NCI-H146 (cell line): ENCODE data around the gene SRR.
"Not testable (repeated sequence)": the region's sequence is repeated elsewhere in the genome, so short reads cannot be mapped to it uniquely, and the experiment has no call there.

Source experiments
- DNase-seq: peaks from one replicate; lab custom pipeline; 2025; lab: John Stamatoyannopoulos, UW

Gene SRR

DNA sequence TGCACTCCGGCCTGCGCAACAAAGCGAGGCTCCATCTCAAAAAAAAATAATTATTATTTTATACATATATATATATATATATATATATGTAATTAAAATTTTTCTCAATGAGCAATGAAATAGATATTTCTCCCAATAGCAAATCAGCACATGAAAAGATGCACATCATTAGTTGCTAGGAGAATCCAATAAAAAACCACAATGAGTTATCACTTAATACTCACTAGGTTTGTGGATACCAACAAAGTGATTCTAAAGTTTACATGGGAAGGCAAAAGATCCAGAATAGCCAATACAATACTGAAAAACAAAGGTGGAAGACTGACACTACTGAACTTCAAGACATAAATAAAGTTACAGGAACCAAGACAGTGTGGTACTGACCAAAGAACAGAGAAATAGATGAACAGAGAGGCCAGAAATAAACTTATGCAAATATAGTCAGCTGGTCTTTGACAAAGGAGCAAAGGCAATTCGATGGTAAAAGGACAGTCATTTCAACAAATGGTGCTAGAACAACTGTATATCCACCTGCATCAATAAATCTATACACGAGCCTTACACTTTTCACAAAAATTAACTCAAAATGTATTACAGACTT, 13.8 kb upstream of the SRR start:
- DNase-seq, result no peak

GRCh38 chr17:2292100-2292499, 11.7 kb upstream of the SRR start:
- DNase-seq, result no peak

GRCh38 chr17:2295575-2295974, 8.2 kb upstream of the SRR start:
- DNase-seq, result no peak

- no peak for DNase-seq
These were observed 6.7 kb upstream of the SRR start for GRCh38 chr17:2297023-2297422.

DNA sequence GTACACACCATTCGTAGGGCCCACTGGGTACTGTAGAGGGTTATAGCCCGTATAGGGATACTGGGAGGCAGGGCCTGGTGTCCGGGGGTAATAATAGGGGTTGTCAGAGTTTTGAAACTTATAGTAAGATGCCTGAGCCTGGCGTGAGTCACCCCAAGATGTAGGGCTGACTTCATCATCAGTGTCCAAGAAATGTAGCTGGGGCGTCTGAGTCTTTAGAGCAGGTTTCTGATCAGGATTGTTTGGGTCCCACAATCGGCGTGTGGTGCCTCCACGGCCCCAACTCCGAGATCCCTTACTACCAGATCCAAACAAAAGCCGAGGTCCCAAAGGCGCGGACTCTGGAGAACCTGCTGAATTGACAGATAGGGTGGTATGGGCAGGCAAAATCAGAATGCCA, 4.6 kb upstream of the SRR start:
- no peak for DNase-seq

- DNase-seq, result no peak
These were observed 4.0 kb upstream of the SRR start for GRCh38 chr17:2299756-2300155.

DNA sequence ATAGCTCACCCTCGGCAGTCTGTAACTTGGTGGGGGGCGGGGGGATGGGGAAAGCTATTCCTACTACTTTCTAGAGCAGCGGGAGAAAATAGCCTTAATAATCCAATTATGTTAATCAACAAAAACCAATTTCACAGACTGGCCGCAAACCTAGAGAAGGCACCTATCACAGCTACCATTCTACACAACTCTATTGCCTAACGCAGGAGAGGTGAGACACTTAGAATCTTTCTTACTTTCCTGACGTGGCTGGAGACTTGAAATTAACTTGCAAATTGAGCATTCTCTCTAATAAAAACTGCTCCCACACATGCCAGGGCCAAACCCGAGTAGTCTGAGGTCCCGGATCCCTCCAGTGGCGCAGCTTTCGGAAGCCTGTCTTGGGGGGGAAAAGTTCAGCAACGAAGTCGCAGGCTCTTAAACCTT, 959 bp upstream of the SRR start:
- peak; percentile 17 for DNase-seq

DNA sequence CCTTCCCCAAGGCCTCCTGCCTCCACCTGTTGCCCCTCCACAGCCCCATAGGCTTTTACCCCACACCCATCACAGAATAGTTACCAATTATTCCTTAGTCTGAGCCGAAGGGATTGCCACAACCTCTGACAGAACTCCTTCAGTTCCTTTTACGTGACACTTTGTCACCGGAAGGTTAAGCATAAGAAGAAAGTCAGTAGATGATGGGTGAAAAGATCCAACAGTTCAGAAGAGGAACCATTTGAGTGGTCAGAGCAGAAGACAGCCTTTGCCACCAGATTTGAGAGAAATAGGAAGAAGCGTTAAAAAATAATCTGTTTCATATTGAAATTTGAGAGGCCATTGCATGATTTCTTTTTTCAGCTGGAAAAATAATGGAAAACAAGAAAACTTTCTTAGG, 1.2 kb downstream of the SRR start:
- DNase-seq, result no peak

DNA sequence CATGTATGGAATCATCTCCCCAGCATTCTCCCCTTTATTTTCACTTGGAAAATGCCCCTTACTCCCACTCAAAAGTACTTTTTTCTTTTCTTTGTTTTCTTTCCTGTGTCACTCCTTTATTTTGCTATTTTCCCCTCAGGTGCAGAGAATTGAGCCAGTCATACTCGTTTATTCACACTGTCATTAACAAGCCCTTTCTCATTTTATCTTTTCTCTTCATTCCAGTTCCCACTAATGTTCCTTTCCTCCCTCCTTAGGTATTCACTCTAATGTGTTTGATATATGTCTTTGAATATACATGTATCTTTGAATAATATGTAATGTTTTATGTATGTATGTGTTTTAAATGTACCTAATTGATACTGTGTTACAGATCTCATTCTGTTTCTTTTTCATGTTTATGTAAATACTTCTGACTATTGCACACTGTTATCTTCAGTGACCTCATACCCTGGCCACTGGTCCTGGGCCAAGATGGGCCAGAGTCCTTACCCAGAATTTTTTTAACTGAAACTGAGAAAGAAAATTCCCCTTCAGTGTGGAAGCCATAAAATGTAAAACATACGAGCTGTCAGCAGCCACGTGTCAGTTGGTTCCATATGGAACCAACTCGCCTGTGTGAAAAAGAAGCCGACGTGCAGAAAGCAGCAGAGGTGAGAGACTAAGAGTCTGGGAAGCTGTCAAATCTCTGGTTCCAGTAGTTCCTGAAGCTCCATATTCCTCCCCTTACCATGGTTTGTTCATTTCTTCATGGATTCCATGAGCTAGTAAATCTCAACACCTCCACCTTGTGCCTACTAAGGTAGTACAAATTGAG, 5.8 kb downstream of the SRR start:
- DNase-seq, result no peak

GRCh38 chr17:2312736-2313135, 9.0 kb downstream of the SRR start:
- no peak for DNase-seq

DNA sequence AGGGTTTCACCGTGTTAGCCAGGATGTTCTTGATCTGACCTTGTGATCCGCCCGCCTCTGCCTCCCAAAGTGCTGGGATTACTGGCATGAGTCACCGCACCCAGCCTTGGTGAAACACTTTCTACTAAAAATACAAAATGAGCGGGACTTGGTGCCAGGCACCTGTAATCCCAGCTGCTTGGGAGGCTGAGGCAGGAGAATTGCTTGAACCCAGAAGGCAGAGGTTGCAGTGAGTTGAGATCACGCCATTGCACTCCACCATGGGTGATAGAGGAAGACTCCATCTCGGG, 13.1 kb downstream of the SRR start:
- DNase-seq, result not testable (repeated sequence)

DNA sequence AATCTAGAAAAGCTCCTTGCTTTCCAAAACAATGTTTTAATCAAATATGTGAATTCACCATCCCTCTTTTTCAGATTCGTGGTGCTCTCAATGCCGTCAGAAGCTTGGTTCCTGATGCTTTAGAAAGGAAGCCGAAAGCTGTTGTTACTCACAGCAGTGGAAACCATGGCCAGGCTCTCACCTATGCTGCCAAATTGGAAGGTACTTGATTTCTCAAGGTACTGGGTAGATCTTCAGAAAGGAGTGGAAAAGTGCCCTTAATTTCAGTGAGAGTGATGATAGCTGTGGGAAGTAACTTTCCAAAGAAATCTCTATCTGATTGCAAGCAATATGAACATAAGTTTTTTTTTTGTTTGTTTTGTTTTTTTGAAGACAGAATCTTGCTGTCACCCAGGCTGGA, 14.0 kb downstream of the SRR start:
- DNase-seq, result no peak

DNA sequence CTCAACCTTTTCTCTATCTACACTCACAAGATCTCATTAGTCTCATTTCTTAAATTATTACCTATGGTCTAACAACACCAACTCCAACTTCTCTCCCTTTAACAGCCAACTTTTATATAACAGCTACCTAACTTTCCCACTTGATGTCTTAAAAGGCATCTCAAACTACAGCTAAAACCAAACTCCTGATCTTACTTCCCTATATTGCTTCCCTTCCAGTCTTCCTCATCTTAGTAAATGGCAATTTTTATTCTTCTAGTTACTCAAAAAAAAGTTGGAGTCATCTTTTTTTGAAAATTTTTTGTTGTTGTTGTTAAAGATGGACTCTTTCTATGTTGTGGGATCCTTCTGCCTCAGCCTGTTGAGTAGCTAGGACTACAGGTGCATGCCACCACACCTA, 15.3 kb downstream of the SRR start:
- DNase-seq, result no peak

DNA sequence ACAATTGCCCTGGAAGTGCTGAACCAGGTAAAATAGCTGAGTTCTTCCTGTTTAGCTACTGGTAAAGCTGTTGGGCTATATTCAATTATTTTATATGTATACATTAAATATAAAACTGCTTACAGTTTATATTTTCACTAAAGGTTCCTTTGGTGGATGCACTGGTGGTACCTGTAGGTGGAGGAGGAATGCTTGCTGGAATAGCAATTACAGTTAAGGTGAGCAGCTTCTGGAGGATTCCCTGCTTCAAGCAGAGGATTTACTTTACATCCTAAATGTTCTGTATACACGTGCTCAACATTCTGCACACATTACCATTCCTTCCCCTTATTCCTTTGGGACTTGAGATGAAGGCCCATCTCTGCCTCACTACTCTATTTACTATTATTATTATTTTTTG, 17.6 kb downstream of the SRR start:
- DNase-seq, result no peak

GRCh38 chr17:2323629-2324314, 20.0 kb downstream of the SRR start:
- no peak for DNase-seq

- DNase-seq, result no peak
These were observed 27.6 kb downstream of the SRR start for GRCh38 chr17:2331303-2331702.

DNA sequence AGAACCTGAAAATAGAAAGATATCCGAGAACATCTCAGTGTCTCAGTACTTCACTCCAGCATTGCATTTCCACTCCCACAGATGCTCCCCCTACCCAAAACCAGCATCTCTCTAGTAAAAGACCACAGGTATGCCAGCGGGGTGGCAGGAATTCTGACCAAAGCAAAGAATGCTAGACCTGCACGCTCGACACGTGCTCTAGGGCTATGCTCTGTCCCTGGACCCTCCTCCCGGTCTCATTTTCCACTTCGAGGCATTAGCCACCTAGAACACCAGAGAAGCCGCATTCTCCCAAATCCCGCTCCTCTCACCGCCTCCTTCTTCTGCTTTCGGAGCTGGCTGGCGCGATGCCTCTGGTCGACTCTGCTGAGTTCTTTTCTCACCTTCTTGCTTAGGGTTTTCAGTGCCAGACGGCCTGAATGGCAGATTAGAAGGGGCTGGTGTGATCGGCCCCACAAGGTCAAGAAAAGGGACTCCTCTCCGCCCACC, 32.0 kb downstream of the SRR start:
- peak; percentile 22 for DNase-seq

- peak; percentile 90 for DNase-seq
These were observed 32.6 kb downstream of the SRR start, which contains the start of gene TSR1 for GRCh38 chr17:2336215-2336851. TSR1 (minus strand) TSS chr17:2336457; CDS start chr17:2336427, 30 bp downstream.

GRCh38 chr17:2336852-2337543, 33.2 kb downstream of the SRR start, which contains the start of gene SGSM2:
SGSM2 (plus strand) TSS chr17:2337501; CDS start chr17:2337689, 188 bp downstream.
- DNase-seq, result peak; percentile 81

DNA sequence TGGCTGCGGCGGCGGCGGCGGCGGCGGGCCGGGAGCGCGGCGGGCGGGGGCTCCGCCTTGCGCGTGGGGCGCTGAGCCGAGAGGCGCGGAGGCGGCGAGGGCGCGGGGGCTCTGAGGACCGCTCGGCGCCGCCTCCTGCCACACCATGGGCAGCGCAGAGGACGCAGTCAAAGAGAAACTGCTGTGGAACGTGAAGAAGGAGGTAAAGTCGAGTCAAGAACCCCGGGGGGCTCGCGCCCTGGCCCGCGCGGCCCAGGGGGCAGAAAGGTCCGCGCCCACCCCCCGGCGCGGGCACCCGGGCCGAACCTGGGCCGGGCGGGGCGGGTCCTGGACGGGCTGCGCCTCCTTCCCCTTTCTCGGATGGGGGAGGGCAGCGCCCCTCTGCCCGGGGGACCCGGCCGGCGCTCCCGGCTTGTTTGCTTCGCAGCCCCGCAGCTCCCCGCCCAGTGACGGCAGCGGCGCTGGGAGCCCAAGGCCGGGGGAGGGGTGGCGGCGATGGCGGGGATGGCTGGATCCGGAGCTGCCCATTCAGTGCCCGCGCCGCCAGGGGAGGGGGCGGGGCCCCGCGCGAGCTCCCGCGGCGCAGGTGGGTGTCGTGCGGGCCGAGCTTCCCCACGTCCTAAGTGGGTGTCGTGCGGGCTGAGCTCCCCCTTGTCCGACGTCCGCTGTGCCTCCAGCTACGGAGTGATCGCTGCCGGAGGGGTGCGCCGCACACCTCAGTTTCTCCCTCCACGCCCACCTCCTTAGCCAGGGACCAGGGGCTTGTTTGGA, 34.0 kb downstream of the SRR start:
- DNase-seq, result peak; percentile 58

DNA sequence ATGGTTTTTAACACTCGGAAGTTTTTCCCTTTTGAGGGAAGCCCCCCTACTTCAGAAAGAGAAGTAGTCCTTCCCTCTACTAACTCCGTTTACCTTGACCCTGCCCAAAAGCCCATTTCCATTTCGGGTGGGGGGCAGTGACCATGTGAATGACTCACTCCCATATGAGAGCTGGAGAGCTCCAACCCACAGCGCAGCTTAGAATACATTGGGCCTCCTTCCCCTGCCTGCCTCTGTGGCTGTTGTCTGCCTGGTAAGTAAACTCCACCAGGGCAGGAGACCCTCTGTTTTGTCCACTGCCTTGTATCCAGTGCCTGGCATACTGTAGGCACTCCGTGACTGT, 34.5 kb downstream of the SRR start:
- no peak for DNase-seq
